DMS153 treated with DMSO at 0.1 percent for 48 hours (cell line): ENCODE results near the gene CEBPG.

Source experiments
- DNase-seq: peaks from one replicate; lab custom pipeline; 2025; ENCODE audit not compliant: unreplicated experiment; lab: John Stamatoyannopoulos, UW

CEBPG gene

DNA sequence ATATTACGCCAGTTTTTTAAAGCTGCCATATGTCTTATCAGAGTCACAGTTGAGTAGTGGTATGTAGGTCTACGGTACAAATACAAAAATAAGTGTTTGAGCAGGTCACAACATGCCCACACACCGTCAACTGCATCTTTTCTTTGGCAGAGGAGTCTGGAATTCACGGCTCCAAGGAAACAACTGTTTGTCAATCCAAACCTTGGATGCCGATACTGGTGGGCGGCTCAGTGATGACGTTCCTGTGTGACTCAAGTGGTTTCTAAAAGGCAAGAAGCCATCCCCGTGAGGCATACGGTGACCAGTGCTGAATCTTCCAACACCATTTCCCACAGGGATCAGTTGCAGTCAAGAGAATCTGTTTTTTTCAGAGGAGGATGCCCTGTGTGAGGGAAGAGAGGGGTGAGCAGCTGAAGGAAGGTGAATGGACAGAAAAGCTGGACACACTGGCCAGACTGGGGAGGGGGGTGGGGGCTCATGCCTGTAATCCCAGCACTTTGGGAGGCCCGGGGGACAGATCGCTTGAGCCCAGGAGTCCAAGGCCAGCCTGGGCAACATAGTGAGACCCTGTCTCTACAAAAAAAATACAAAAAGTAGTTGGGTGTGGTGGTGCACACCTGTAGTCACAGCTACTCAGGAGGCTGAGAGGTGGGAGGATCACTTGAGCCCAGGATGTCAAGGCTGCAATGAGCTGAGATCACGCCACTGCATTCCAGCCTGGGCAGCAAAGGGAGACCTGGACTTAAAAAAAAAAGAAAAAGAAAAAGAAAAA is 22.8 kb upstream of the CEBPG start:
- DNase-seq = no peak

GRCh38 chr19:33355535-33355934 is 18.0 kb upstream of the CEBPG start:
- no peak for DNase-seq

- no peak for DNase-seq
These were observed 16.0 kb upstream of the CEBPG start for GRCh38 chr19:33357556-33357955.

GRCh38 chr19:33358408-33358807 is 15.1 kb upstream of the CEBPG start:
- no peak for DNase-seq

DNA sequence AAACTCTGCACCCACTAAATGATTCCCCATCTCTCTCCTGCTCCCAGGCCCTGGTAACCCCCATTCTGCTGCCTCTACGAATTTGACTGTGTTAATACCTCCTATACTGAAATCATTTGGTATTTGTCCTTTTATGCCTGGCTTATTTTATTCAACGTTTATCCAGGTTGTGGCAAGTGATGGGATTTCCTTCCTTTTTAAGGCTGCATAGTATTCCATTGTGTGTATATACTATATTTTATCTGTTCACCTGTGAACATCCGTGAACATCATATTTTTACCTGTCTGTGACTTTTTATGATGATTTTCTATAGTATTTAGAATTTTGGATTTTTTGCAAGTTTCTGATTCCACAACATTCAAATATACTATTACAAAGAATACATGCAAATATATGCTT is 13.9 kb upstream of the CEBPG start:
- no peak for DNase-seq

DNA sequence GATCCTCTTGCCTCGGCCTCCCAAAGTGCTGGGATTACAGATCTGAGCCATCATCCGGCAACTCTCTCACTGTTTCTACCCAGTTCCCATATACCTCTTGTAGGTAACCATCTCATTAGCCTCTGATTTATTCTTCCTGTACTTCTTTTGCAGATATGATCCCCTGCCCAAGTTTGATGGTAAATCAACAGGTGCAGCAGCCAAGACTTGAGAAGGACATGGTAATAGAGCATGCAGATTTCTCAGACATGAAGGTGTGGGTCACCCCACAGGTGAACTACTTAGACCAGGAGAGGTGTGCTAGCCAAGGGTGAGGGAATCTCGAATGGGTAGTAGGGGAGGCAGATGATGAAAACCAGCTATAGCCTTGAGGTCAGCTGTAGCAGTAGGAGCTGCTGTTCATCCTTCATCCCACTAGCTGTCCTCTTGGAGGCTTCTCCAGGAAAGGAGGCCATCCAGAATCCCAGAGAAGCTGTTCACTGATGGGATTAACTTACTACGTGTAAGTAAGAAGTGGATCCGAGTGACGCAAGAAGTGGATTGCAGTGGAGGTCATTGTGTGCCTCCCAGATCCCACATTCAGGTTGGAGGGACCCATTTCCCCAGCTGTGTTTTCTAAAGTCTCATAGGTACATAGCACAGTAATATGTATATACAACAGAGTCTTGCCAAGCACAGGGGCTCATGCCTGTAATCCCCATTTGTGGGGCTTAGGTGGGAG is 10.8 kb upstream of the CEBPG start:
- no peak for DNase-seq

DNA sequence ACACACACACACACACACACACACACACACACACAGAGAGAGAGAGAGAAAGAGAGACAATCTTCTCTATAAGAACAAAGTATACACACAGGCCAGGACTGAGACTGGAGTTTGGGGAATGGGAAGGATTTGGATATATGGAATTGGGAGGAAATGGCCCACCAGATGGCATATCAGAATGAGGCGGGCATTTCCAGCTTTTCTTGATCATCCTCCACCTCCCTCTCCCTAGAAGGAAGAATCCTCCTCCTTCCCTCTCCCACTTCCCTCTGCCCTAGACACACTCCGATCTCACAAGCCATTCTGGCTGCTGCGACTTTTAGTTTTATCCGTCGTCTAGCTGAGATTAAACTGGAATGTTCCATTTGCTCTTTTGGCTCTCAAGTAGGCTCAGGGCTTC is 10.0 kb upstream of the CEBPG start:
- no peak for DNase-seq

DNA sequence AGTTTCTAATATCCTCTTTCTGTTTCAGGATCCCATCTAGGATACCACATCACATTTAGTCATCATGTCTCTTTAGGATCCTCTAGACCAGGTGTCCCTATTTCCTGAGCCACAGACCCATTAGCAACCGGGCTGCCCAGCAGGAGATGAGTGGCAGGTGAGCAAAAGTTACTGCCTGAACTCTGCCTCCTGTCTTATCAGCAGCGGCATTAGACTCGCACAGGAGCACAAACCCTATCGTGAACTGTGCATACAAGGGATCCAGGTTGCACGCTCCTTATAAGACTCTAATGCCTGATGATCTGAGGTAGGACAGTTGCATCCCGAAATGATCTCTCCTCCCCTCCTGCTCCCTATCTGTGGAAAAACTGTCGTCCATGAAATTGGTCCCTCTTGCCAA is 7.8 kb upstream of the CEBPG start:
- no peak for DNase-seq

GRCh38 chr19:33366127-33366526 is 7.4 kb upstream of the CEBPG start:
- DNase-seq = no peak

- no peak for DNase-seq
These were observed 6.6 kb upstream of the CEBPG start for GRCh38 chr19:33366897-33367296.

DNA sequence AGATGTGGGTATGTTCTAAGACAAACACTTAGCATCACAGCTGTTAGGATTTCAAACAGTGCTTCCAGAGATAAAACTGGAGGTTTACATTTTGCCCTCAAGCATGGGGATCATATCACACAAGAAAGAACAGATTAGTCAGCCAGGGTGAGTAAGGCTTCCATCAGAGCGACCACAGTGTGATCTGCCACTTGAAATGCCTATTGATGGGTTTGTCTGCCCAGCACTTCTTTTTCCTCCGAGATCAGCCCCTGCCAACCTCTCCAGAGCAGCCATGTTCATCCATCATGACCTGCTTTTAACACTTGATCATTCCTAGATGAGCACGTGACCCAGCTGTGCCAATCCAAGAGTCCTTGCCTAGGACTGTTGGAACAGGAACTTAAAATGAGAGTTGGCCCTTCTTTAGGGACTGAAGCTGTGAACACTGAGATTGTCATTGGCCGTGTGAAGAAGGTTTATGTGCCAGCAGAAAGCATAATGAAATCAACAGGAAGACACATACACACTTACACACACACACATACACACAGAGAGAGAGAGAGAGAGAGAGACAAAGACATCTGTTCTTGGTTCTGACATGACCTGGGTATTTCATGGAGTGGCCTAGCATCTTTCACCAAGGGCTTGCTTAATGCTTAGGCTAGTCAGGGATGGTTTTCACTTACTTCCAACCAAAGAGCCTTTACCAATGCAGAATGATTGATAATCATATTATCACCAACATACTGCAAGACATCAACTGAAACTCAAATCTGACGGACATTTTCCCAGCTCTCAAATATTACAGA is 5.2 kb upstream of the CEBPG start:
- no peak for DNase-seq

- DNase-seq = no peak
These were observed 2.7 kb upstream of the CEBPG start for GRCh38 chr19:33370783-33371182.

DNA sequence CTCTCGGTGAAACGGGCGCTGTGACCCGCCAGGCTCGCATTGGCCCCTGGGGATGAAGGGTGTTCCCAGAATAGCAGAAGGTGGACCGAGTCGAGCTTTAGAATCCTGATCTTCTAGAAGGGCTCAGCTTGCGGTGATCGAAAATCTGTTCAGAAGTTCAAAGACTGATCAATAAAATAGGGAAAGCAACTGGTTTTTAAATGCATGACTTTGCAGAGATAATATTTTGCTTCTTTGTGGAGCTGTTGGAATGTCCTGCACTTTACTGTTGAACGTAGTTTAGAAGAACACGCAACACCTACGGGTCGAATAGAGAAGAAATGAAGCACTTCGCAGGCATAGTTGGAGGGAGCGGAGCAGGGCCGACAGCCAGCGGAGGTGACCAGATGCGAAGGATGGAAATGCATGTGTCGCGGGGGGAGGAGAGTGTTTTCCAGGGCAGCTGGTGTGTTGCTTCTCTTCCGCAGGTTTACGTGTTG is 766 bp downstream of the CEBPG start:
- peak; percentile 23 for DNase-seq

DNA sequence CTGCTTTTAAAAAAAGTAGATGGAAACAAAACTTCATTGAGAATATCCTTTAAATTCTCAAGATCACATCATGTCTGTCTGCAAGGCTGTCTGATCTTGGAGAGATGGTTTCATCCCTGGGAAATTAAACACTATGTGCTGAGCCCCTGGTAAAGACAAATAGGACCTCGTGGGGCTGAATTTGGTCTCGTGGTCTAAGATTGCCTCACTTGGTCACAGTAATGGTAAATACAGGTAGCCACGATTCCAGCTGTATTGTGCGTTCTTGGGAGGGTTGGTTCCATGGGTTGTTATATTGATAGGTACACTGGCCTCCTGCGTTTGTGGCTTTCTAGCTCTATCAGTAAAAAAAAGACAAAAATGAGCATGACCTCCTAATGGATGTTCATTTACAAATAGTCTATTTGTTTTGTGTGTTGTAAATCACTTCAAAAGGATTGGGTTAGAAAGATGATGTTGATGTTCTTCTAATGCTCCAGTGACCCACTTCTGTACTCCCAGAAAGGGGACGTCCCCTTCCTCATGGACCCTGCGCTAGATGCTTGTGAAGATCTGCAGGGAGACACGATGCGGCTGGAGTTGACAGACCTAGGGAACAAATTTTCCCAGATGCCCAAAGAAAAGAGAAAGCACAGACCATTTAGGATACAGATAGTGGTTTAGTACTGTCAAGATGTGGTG is 1.8 kb downstream of the CEBPG start:
- no peak for DNase-seq

DNA sequence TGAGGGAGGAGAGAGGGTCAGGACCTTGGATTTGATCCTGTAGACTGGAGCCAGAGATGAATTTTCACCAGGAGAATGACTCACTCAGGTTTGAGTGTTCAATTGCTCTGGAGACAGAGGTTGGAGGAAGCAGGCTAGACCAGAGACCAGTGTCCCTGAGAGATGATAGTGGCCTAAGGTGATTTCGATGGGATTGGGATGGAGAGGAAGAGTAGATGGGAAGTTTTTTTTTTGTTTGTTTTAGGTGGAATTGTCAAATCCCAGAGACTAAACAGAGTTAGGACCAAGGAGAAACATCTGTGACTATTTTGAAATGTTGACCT is 2.3 kb downstream of the CEBPG start:
- no peak for DNase-seq

GRCh38 chr19:33376423-33376822 is 2.9 kb downstream of the CEBPG start:
- no peak for DNase-seq

DNA sequence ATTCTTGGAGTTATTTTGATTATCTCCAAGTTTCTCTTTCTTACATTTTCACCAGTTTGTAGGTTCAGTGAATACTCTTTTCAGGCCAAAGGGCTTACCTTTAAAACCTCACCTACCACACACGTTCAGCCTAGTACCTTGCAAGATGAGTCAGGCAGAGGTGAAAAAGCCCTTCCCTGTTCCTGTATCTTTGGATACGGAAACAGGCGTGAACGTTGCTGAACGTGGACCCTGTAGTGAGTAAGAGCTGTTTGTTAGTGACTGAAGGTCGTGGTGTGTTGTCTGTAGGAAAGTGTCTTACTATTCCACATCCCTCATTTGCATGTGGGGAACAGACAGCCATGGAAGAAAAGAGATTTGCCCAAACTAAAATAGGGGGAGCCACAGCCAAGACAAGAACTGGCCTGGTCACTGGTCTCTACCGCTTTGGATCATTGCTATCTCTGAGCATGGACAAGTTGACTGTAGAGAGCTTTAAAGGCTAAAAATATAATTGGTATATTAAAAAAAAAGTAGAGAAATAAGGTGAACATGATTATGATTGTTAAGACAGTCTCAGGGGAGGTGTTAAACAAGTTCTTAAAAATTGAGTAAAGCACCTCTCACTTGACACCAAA is 3.5 kb downstream of the CEBPG start:
- DNase-seq = no peak

- DNase-seq = no peak
These were observed 4.3 kb downstream of the CEBPG start for GRCh38 chr19:33377586-33378475.

DNA sequence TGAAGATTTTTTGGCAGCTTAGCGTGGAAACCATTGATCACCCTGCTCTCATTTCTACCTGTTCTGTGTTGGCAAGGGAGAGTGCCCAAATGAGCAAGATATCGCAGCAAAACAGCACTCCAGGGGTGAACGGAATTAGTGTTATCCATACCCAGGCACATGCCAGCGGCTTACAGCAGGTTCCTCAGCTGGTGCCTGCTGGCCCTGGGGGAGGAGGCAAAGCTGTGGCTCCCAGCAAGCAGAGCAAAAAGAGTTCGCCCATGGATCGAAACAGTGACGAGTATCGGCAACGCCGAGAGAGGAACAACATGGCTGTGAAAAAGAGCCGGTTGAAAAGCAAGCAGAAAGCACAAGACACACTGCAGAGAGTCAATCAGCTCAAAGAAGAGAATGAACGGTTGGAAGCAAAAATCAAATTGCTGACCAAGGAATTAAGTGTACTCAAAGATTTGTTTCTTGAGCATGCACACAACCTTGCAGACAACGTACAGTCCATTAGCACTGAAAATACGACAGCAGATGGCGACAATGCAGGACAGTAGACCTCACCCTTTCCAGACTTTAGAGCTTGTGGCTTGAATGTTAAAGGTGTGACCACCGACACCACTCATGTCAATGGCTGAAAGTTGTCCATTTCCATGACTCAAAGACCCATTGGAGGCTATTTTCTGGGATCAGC is 5.8 kb downstream of the CEBPG start:
- DNase-seq = no peak
